HepG2 (cell line): ENCODE results near the gene LOC128125822.

Source experiments
- CBFB ChIP-seq: sonication (generic); formaldehyde crosslinking; IDR thresholded peaks from 2 replicates; pipeline ENCODE4 v1.4.0; 2020; ENCODE audit warnings: missing genetic modification reagents
- CEBPB ChIP-seq: IDR thresholded peaks from 2 replicates; pipeline ENCODE4 v1.6.1; 2011; ENCODE audit warnings: low read depth, low read length, improper control_type of control experiment, borderline replicate concordance
- DMTF1 ChIP-seq: sonication (generic); formaldehyde crosslinking; IDR thresholded peaks from 2 replicates; pipeline ENCODE4 v1.4.0; 2020; ENCODE audit warnings: mild to moderate bottlenecking, missing genetic modification reagents
- ELF1 ChIP-seq: sonication (generic); formaldehyde crosslinking; IDR thresholded peaks from 2 replicates; pipeline ENCODE4 v1.4.0; 2020; ENCODE audit warnings: missing genetic modification reagents
- ETS1 ChIP-seq: sonication (generic); formaldehyde crosslinking; IDR thresholded peaks from 2 replicates; pipeline ENCODE4 v1.4.0; 2020; ENCODE audit warnings: missing genetic modification reagents
- ETV6 ChIP-seq: sonication (generic); formaldehyde crosslinking; conservative IDR thresholded peaks from 2 replicates; pipeline ENCODE4 v1.4.0; 2020; ENCODE audit warnings: missing genetic modification reagents
- IKZF5 ChIP-seq: IDR thresholded peaks from 2 replicates; pipeline ENCODE4 v1.6.1; 2018; ENCODE audit warnings: missing genetic modification reagents, mild to moderate bottlenecking, missing compliant biosample characterization
- KDM5B ChIP-seq: sonication (generic); formaldehyde crosslinking; IDR thresholded peaks from 2 replicates; pipeline ENCODE4 v1.4.0; 2020; ENCODE audit warnings: missing genetic modification reagents, mild to moderate bottlenecking, borderline replicate concordance
- KLF13 ChIP-seq: sonication (generic); formaldehyde crosslinking; IDR thresholded peaks from 2 replicates; pipeline ENCODE4 v1.4.0; 2020; ENCODE audit warnings: mild to moderate bottlenecking, missing genetic modification reagents
- PRPF4 ChIP-seq: fragments of 200-400 bp; formaldehyde crosslinking; IDR thresholded peaks from 2 replicates; pipeline ENCODE4 v1.6.1; 2016; ENCODE audit warnings: low read length, low read depth; ENCODE audit not compliant: poor library complexity, severe bottlenecking
- RFX3 ChIP-seq: IDR thresholded peaks from 2 replicates; pipeline ENCODE4 v1.6.1; 2016; ENCODE audit warnings: missing biosample characterization, missing genetic modification reagents
- SP140L ChIP-seq: sonication (generic); formaldehyde crosslinking; IDR thresholded peaks from 2 replicates; pipeline ENCODE4 v1.4.0; 2020; ENCODE audit warnings: missing genetic modification reagents, borderline replicate concordance
- THYN1 ChIP-seq: sonication (generic); formaldehyde crosslinking; IDR thresholded peaks from 2 replicates; pipeline ENCODE4 v1.8.1; 2023; ENCODE audit warnings: low read depth, mild to moderate bottlenecking, moderate library complexity, missing genetic modification reagents, borderline replicate concordance
- ZFP41 ChIP-seq: sonication (generic); formaldehyde crosslinking; IDR thresholded peaks from 2 replicates; pipeline ENCODE4 v1.4.0; 2020; ENCODE audit warnings: mild to moderate bottlenecking, missing genetic modification reagents, borderline replicate concordance
- ZKSCAN1 ChIP-seq: fragments of 150-350 bp; IDR thresholded peaks from 2 replicates; pipeline ENCODE4 v1.6.1; 2014; ENCODE audit warnings: low read length
- ZNF138 ChIP-seq: sonication (generic); formaldehyde crosslinking; IDR thresholded peaks from 2 replicates; pipeline ENCODE4 v1.5.0; 2020; ENCODE audit warnings: mild to moderate bottlenecking, low read depth, missing genetic modification reagents
- ZNF451 ChIP-seq: sonication (generic); formaldehyde crosslinking; IDR thresholded peaks from 2 replicates; pipeline ENCODE4 v1.5.0; 2020; ENCODE audit warnings: mild to moderate bottlenecking, missing genetic modification reagents
- ZNF547 ChIP-seq: sonication (generic); formaldehyde crosslinking; IDR thresholded peaks from 2 replicates; pipeline ENCODE4 v1.5.1; 2020; ENCODE audit warnings: mild to moderate bottlenecking, missing genetic modification reagents
- ZNF660 ChIP-seq: sonication (generic); formaldehyde crosslinking; IDR thresholded peaks from 2 replicates; pipeline ENCODE4 v1.5.1; 2020; ENCODE audit warnings: mild to moderate bottlenecking, low read depth, missing genetic modification reagents, borderline replicate concordance
- ZNF75D ChIP-seq: sonication (generic); formaldehyde crosslinking; IDR thresholded peaks from 2 replicates; pipeline ENCODE4 v1.8.1; 2023; ENCODE audit warnings: missing genetic modification reagents, mild to moderate bottlenecking, borderline replicate concordance
- ZNF878 ChIP-seq: sonication (generic); formaldehyde crosslinking; IDR thresholded peaks from 2 replicates; pipeline ENCODE4 v1.8.1; 2023; ENCODE audit warnings: mild to moderate bottlenecking, missing genetic modification reagents, moderate library complexity
- ZXDC ChIP-seq: sonication (generic); formaldehyde crosslinking; IDR thresholded peaks from 2 replicates; pipeline ENCODE4 v1.5.0; 2020; ENCODE audit warnings: mild to moderate bottlenecking, missing genetic modification reagents

LOC128125822 gene

GRCh38 chr6:63598049-63599036, 26.1 kb downstream of the LOC128125822 start (continued):
- no peak for TF ChIP-seq DMTF1 (CRISPR knock-in tag)
- TF ChIP-seq ZNF878 (CRISPR knock-in tag): no peak
- TF ChIP-seq KDM5B (CRISPR knock-in tag): no peak; the same call in 1 of the 2 replicates
- peak; percentile 64; the same call in 1 of the 2 replicates for TF ChIP-seq ZNF547 (CRISPR knock-in tag)
- no peak for TF ChIP-seq ZKSCAN1
- TF ChIP-seq IKZF5 (CRISPR knock-in tag): peak; percentile 70; the same call in 1 of the 2 replicates
- TF ChIP-seq KLF13 (CRISPR knock-in tag): no peak
- TF ChIP-seq ZNF75D: no peak
- TF ChIP-seq ZNF138: peak; percentile 79; the same call in 1 of the 2 replicates
- TF ChIP-seq ZXDC: no peak
- 0 out of 2 replicates have a peak, but pooled peaks have one; percentile 38 for TF ChIP-seq ETV6
- TF ChIP-seq ETS1 (CRISPR knock-in tag): no peak
- TF ChIP-seq ZNF660 (CRISPR knock-in tag): no peak
- no peak for TF ChIP-seq ELF1
- TF ChIP-seq SP140L: 0 out of 2 replicates have a peak, but pooled peaks have one; percentile 20
- TF ChIP-seq CEBPB: no peak
- TF ChIP-seq RFX3 (CRISPR knock-in tag): no peak
- TF ChIP-seq ZFP41 (CRISPR knock-in tag): no peak
- TF ChIP-seq PRPF4: no peak
- TF ChIP-seq THYN1 (CRISPR knock-in tag): no peak
- no peak for TF ChIP-seq CBFB (CRISPR knock-in tag)
- TF ChIP-seq ZNF451: no peak
